GM20000 (cell line): ENCODE results near the gene TEF.
"Not testable (repeated sequence)": the region's sequence is repeated elsewhere in the genome, so short reads cannot be mapped to it uniquely, and the experiment has no call there.

Source experiments
- DNase-seq: peaks from one replicate; pipeline ENCODE4 v3.0.0; 2012; ENCODE audit warnings: low spot score
- TF ChIP-seq, protein P1 (sequence below): IDR thresholded peaks from 2 replicates; pipeline ENCODE4 v1.5.1; 2012; ENCODE audit warnings: mild to moderate bottlenecking, control low read depth; ENCODE audit errors: extremely low read depth, missing control alignments

TEF gene

DNA sequence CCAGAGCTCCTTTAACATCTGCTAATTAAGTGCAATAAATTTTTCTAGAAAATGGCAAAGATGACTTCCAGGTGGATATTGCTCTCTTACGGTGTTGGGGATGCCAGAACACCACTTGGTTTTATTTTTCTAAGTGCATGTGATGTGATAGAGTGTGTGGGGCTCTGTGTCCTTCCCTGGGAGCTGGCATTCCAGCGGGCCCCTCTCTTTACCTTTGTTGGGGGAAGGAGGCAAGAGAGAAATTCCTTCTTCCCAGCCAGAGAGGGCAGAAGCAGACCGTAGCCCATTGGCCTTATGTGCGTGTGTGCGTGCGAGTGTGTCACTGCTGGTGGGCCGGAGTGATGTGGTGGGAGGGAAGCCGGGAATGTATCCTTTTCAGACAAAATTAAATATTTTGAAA is 17.2 kb downstream of the TEF start:
- TF ChIP-seq, protein P1, sequence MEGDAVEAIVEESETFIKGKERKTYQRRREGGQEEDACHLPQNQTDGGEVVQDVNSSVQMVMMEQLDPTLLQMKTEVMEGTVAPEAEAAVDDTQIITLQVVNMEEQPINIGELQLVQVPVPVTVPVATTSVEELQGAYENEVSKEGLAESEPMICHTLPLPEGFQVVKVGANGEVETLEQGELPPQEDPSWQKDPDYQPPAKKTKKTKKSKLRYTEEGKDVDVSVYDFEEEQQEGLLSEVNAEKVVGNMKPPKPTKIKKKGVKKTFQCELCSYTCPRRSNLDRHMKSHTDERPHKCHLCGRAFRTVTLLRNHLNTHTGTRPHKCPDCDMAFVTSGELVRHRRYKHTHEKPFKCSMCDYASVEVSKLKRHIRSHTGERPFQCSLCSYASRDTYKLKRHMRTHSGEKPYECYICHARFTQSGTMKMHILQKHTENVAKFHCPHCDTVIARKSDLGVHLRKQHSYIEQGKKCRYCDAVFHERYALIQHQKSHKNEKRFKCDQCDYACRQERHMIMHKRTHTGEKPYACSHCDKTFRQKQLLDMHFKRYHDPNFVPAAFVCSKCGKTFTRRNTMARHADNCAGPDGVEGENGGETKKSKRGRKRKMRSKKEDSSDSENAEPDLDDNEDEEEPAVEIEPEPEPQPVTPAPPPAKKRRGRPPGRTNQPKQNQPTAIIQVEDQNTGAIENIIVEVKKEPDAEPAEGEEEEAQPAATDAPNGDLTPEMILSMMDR = no peak
- no peak for DNase-seq

DNA sequence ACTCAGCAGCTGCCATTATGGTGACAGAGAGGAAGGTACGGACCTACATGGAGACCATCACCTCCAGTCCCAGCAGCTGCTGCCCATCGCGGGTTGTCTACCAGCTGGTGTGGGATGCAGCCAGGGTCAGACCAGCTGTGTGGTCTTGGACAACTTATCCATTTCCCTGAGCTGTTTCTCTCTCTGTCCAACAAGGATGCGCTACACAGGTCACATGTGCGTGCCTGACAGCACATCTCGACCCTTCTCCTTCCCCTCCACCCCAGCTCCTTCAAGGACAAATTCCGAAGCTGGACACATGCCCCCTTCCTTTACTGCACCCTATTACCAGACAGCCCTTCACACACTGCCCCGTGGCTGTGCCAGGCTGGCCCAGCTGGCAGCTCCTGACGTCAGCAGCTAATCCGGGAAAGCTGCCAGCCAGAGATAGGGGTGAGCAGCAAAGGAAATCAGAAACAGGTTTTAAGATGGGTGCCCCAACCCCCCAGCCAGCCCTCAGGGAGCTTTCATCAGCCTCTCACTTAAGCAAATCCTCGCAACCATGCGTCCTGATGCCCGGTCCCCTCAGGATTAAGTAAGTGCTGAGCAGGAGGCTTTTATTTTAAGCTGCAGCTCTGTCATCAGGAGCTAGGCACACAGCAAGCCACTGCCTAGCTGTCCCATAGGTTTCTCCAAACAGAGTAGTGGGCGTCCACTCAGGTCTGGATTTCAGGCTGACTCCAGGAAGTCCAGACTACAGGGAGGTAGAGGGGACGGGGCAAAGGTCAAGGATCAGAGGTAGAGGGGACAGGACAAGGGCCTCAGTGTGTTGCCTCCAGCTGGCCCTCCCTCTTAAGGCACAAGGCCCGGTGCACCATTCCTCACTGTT is 20.3 kb downstream of the TEF start:
- TF ChIP-seq, protein P1 = no peak
- no peak for DNase-seq

DNA sequence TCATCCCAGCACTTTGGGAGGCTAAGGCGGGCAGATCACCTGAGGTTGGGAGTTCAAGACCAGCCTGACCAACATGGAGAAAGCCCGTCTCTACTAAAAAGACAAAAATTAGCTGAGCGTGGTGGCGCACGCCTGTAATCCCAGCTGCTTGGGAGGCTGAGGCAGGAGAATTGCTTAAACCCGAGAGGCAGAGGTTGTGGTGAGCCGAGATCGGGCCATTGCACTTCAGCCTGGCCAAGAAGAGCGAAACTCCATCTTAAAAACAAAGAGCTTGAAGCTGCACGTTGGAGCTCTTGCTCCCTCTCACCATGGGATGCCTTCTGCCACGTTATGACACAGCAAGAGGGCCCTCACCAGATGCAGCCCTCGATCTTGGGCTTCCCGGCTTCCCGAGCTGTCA is 21.1 kb downstream of the TEF start:
- DNase-seq = not testable (repeated sequence)

DNA sequence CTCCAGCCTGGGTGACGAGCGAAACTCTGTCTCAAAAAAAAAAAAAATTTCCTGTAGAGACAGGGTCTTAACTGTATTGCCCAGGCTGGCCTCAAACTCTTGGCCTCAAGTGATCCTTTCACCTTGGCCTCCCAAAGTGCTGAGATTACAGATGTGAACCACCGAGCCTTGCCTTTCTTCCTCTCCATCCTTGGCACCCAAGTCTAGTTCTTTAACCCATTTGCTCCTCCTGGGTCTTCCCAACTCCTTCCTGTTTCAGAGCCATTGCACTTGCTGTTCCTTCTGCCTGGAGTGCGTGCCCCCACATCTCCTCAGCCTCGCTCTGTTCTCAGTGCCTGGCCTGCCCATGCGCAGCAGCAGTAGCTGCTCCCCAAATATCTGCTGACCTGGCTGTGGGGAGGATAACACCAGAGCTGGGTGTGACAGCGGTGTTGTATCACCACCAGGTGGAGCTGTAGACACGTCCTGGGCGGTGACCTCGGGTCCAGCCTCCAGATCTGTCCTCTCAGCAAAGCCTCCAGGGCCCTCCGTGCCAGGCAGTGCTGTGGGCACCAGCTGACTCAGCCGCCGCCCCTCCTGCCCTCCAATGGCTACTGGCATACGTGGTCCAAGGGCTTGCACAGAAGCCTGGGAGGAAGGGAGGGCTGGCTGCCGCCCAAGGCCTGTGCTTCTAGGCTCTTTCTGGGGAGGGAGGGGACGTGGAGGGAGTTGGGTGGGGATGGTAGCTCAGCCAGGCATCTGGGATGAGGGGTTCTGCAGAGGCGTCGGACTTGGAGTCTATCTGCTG is 22.0 kb downstream of the TEF start:
- DNase-seq = peak; percentile 94
- TF ChIP-seq, protein P1 = peak; percentile 90

DNA sequence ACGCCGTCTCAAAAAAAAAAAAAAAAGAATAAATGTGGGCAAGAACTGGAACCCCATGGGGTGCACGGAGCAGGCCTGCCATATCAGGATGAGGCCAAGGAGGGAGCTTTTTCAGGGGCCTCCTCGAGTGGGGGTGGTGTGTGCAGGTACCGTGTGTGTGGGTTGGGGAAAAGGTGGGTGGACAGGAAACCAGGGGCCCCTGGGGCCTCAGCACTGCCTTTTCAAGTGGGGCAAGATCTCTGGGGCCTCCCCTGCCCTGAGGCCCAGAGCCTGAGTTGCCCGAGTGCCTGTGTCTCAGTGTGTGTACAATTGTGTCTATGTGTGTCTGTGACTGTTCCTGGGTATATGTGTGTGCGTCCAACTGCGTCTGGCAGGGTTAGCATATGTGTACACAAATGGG is 23.8 kb downstream of the TEF start:
- peak; percentile 49 for DNase-seq
- TF ChIP-seq, protein P1 = no peak

DNA sequence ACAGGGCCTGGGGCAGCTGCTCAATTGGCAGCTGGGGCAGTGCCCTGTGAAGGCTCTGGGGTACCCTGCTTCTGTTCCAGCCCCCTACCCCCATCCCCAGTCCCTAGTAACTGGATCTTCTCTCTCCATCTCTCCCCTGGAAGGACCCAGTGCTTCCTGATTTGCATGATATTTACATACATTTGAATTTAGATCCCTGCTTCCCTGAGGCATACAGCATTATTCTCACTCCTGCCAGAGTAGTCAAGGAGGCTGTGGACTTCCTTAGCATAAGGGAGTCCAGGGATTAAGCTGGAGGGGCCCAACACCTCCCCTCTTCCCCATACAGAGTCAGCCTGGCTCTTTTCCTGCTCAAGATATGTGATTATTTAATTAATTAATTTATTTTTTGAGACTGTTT is 24.7 kb downstream of the TEF start:
- TF ChIP-seq, protein P1 = no peak
- no peak for DNase-seq

DNA sequence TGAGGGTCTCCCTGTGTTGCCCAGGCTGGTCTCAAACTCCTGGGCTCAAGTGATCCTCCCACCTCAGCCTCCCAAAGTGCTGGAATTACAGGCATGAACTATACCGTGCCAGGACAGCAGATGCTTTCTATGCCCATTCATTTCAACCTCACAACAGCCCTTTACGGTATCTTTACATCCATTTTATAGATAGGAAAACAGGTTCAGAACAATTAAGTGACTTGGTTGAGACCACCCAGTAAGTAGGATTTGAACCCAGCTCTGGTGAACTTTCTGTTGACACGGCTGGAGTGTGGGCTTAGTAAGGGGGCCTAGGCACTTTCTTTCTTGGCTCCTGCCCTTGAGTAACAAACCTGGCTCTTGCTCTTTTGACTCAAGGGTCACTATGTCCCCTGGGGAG is 25.7 kb downstream of the TEF start:
- TF ChIP-seq, protein P1 = no peak
- no peak for DNase-seq
